Activated CD8-positive, alpha-beta memory T cell treated with anti-CD3 and anti-CD28 coated beads, Interleukin-2, amount 50 U/mL, for 24 hours (primary cell): ENCODE data around the gene KLHL11.
"Not testable (repeated sequence)": the region's sequence is repeated elsewhere in the genome, so short reads cannot be mapped to it uniquely, and the experiment has no call there.

Experiments
- DNase-seq: peaks from one replicate; pipeline ENCODE4 v3.0.0-alpha.2; 2020; ENCODE audit errors: extremely low read depth

The KLHL11 gene

DNA sequence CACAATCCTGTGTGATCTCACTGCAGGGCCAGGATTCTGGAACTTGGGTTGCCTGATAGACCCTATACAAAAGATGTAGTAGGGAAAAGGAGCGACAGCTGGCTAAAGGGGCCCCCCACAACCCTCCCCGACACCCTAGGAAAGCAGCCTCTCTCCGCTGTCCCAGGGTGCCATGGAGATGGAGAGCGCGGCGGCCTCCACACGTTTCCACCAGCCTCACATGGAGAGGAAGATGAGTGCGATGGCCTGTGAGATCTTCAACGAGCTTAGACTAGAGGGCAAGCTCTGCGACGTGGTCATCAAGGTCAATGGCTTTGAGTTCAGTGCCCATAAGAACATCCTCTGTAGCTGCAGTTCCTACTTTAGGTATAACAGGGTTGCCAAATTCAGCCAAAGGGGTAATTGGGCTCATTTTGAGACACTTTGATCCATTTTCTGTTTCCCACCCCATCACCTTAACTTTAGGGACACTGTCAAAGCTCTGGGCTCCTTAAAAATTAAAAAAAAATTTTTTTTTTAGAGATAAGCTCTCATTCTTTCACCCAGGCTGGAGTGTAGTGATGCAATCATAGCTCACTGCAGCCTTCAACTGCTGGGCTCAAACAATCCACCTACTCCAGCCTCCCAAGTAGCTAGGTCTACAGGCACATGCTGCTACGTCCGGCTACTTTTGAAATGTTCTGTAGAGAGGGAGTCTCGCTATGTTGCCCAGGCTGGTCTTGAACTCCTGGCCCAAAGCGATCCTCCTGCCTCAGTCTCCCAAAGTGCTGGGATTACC, 27.3 kb downstream of the KLHL11 start, which contains the start of gene KLHL10:
Gene KLHL10 (plus strand): TSS at position 65 of the 778 bp plus-strand sequence. CDS start 108 bp downstream, at position 173.
- DNase-seq, result no peak

DNA sequence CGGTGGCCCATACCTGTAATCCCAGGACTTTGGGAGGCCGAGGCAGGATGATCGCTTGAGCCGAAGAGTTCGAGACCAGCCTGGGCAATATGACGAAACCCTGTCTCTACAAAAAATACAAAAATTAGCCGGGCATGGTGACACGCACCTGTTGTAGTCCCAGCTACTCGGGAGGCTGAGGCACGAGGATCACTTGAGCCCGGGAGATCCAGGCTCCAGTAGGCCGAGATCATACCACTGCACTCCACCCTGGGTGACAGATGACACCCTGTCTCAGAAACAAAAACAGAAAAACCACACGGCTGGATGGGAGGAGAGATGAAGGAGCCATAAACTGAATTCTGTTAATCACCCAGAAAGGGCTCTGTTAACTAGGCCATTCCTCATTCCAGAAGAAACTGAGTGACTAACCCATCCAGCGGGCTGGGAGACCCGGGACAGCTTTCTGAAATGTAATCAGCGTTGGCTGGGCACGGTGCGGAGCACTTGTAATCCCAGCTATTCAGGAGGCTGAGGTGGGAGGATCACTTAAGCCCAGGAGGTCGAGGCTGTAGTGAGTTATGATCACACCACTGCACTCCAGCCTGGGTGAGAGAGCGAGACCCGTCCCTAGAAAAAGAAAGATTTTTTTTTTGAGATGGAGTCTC, 28.6 kb downstream of the KLHL11 start:
- no peak for DNase-seq

DNA sequence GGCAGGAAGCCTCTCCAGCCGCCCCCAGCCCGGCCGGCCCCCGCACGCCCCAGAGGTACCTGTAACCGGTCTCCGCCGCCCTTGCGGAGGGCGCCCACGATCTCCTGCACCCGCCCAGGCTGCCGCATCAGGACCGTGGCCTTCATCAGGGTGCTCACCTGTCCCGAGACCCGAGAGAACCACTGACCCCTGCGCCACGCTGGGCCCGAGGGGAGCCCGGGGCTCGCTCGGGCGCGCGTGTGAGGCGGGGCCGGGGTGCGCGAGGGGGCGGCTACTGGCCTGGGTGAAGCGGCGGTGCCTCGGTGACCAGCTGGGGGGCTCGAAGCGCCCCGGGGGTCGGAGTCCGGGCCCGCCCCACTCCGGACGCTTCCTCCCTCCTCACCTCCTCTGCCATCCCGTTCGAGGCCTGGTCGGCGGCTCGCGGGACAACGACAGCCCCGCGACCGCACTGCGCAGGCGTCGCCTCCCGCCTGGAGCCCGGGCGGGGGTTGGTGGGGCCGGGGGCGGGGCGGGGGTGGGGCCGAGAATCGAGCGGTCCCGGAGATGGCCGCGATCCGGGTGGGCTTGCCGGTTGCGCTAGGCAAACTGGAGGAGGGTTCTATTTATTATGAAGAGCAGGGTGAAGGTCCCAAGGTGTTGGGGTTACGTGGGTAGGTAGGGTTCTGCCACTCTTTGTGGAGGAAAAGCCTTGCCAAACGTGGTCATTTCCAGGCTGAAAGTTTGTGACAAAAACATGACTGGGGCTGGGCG, 29.2 kb downstream of the KLHL11 start, which contains the start of gene NT5C3B:
Gene NT5C3B (minus strand): TSS at position 433 of the 750 bp plus-strand sequence. CDS start 39 bp downstream, at position 394.
- DNase-seq, result peak; percentile 18

DNA sequence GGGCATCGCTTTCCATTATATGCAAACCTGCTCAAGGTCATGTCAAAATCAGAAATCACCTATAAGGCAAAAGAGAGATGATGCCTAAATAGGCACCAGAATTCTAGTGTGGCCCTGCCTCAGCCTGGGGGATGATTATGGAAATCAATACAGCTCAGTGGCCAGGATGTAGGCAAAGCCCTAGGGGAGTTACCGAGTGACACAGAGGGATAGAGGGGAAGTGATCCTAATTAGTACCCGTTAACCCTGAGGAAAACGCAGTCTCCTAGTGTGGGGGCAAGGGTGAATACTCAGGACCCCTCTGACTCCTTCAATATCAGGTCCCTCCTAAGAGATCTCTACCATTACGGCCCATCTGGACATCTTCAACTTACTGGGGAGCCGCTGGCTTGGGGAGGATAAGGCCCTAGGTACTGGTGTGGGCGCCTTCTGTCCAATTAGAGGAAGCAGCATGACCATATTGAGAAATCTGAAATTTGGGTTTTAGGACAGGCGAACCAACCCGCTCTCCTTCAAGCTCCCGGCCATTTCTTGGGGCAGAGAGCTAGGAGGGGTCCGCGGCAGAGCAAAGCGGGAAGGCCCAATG, 29.9 kb downstream of the KLHL11 start:
- DNase-seq, result no peak

DNA sequence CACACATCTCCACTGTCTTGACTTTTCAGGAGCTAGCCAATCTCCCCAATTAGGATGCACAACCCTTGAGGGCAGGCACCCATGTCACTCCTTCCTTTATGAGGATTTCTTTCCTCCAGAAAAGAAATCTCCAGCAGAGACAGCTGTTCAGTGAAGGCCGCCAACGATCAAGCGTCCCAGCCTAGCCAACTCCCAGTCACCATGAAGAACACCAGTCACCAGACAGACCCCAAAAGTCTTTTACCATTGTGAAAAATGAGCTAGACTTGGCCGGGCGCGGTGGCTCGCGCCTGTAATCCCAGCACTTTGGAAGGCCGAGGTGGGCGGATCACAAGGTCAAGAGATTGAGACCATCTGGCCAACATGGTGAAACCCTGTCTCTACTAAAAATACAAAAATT, 35.3 kb downstream of the KLHL11 start:
- DNase-seq, result not testable (repeated sequence)

DNA sequence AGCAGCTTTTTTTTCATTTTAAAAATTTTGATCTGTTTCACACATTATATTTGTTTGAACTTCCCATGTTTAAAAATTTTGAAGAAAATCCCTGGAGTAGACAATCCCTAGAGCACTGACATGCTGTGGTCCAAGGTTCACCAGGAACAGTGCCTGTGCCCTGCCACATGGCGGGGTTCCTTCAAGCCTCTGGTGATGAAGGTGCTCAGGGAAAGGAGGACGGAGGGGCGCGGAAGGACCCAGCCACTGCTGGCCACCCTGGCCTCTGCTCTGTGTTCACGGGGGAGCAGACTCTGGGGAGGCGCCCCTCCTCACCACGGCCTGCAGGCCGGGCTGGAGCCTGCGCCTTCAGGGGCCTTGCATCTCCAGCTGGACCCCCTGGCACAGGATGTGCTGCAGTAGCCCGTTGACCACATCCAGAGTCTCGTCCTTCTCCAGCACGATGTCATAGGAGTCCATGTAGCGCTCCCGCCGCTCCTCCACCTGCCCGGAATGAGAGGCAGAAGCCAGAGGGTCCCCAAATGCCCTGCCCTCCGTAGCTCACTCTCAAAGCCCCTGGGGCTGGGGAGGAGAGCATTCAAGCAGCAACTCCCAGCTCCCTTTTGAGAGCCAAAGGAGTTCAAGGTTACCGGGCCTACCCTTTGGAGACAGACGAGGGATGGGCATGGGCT, 39.9 kb downstream of the KLHL11 start:
- DNase-seq, result no peak

DNA sequence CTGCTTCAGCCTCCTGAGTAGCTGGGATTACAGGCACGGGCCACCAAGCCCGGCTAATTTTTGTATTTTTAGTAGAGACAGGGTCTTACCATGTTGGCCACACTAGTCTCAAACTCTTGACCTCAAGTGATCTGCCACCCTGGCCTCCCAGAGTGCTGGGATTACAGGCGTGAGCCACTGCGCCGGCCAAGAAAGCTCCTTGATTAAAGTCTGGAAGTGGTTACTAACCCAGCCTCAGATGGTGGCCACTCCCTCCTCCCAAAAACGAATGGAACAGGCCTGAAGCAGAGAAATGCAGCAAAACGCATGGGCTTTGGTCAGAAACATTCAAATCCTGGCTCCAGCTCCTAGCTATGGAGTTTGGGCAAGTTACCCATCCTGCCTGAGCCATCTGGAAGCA, 41.1 kb downstream of the KLHL11 start:
- no peak for DNase-seq

DNA sequence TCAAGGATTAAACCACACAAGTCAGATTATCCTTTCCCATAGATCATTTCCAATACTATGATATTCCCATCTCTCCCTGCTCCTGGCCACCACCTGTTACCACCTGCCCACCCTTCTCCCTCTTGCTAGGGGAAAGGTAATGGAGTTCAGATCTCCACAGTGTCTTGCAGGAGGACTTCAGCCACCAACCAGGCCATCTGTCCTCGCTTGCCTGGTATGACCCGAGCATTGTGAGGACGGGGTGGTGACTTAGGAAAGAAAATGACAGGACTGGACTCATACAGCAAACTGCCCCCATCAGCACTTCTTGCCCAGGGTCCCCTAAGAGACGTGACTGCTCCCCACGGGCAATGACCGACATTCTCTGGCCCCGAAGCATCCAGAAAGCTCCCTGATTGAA, 41.6 kb downstream of the KLHL11 start:
- no peak for DNase-seq

DNA sequence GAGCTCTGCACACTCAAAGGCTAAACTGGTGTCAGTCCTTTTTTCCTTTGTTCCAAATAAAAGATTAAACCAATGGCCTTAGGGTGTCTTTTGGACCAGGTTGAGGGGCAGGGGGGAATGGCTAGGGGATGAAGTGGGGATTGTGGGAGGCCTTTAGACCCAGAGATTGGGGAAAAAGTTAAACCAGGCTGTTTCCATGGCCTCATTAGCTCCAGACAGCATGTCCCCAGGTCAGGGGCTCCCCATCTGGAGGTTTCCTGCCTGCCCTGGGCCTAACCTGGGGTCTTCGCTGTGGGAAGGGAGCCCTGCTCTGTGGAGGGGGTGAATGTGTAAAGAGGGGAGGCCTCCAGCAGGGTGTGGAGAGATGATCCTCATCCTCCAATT, 42.1 kb downstream of the KLHL11 start:
- no peak for DNase-seq

DNA sequence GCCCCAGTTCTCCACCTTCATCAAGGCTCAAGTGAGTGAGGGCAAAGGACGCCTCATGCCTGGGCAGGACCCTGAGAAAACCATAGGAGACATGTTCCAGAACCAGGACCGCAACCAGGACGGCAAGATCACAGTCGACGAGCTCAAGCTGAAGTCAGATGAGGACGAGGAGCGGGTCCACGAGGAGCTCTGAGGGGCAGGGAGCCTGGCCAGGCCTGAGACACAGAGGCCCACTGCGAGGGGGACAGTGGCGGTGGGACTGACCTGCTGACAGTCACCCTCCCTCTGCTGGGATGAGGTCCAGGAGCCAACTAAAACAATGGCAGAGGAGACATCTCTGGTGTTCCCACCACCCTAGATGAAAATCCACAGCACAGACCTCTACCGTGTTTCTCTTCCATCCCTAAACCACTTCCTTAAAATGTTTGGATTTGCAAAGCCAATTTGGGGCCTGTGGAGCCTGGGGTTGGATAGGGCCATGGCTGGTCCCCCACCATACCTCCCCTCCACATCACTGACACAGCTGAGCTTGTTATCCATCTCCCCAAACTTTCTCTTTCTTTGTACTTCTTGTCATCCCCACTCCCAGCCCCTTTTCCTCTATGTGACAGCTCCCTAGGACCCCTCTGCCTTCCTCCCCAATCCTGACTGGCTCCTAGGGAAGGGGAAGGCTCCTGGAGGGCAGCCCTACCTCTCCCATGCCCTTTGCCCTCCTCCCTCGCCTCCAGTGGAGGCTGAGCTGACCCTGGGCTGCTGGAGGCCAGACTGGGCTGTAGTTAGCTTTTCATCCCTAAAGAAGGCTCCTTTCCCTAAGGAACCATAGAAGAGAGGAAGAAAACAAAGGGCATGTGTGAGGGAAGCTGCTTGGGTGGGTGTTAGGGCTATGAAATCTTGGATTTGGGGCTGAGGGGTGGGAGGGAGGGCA, 42.7 kb downstream of the KLHL11 start:
- no peak for DNase-seq

DNA sequence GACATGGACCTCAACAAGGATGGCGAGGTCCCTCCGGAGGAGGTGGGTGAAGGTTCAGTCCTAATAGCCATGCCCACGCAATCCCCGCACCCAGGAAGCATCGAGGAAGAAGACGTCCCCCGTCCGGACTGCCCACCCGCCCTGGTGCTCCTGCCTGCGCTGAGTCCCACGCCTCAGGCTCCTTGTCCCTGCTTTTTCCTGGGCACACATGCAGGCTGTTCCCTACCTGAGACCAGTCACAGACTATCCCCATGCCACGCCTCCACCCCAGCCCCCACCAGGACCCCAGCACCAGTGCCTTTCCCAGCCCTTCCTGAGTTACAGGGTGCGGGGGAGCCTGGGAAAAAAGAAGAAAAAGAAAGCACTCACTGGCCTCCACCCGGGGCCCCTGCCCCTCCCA, 43.4 kb downstream of the KLHL11 start:
- DNase-seq, result no peak

DNA sequence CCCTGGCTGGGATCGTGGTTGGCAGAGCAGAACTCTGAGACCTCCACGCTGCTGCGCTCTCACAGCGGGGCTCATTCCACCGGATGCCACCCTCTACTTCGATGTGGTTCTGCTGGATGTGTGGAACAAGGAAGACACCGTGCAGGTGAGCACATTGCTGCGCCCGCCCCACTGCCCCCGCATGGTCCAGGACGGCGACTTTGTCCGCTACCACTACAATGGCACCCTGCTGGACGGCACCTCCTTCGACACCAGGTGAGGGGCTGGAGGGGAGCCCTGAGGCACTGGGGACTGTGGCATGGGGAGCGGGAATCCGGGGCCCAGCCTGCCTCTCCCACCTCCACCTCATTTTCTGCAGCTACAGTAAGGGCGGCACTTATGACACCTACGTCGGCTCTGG, 47.2 kb downstream of the KLHL11 start:
- DNase-seq, result no peak

DNA sequence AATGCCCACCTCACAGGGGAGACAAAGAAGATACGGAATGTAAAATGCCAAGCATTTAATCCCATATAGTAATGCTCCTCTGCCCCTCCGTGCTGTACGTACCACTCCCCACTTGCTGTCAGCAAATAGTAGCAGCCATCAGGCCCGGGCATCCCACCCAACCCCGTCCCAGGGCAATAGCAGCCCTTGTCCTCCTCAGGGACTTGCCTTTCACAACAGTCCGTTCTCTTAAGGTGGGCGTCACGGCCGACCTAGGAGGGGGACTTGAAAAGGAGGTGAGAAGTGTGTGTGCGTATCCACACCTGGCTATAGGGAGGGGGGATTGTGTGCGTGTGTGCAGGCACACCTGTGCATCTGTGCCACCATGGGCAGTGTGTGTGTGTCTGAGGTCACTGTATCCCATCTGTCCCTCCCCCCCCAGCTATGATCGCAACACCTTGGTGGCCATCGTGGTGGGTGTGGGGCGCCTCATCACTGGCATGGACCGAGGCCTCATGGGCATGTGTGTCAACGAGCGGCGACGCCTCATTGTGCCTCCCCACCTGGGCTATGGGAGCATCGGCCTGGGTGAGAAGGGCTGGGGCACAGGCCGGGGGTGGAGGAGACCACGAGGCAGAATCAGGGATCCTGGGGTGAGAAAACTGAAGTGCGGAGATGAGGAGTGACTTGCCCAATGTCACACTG, 48.4 kb downstream of the KLHL11 start:
- no peak for DNase-seq

DNA sequence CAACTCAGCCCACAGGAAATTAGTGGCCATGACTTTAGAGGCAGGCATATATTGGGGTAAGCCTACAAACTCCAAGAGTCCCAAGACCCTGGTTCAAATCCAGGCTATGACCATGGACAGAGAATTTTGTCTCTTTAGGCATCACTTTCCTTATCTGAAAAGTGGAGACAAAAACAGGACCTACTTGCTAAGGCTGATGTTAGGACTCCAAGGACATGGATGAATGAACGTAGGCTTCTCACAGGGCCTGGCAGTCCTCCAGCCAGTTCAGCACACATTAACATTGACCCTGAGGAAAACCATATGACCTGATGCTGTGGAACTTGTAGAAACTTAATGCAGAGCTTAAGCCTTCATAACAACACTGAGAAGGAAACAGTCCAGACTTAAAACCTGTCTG, 51.0 kb downstream of the KLHL11 start:
- DNase-seq, result no peak

DNA sequence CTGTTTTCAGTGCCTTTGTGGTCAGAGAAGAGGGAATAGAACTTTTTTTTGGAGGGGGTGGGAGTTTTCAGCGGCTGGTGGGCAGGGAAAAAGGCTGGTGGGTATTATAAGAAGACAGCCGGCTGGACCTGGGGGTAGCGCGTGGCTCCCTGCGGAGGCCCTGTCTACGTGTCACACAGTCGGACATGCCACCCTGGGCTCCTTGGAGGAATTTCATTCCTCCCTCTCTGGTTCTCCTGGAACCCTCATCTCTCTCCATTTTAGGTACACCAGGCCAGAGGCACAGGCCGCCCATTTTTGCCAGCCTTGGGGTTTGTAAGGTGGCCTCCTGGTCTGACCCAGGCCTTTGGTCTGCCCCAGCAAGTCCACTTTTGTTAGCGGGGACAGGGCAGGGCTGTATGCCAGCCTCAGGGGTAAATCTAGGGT, 51.5 kb downstream of the KLHL11 start:
- no peak for DNase-seq

DNA sequence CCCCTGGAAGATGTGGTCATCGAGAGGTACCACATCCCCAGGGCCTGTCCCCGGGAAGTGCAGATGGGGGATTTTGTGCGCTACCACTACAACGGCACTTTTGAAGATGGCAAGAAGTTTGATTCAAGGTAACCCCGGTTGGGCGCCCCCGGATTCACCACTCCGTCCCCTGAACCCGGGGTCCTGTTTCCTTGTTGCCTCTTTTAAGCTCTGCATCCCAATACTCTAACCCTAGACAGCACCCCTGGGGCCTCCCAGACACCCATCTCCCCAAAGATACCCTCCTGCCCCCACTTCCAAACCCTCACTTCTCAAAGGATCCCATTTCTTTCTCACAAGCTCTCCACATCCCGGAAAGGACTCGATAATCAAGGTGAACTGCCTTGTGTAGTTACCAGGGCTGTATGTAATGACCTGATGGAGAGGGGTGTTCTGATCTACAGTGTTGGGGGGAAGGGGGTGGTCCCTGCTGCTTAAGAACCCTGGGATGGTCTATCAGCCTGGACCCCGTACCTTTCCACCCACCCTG, 52.0 kb downstream of the KLHL11 start:
- DNase-seq, result no peak

DNA sequence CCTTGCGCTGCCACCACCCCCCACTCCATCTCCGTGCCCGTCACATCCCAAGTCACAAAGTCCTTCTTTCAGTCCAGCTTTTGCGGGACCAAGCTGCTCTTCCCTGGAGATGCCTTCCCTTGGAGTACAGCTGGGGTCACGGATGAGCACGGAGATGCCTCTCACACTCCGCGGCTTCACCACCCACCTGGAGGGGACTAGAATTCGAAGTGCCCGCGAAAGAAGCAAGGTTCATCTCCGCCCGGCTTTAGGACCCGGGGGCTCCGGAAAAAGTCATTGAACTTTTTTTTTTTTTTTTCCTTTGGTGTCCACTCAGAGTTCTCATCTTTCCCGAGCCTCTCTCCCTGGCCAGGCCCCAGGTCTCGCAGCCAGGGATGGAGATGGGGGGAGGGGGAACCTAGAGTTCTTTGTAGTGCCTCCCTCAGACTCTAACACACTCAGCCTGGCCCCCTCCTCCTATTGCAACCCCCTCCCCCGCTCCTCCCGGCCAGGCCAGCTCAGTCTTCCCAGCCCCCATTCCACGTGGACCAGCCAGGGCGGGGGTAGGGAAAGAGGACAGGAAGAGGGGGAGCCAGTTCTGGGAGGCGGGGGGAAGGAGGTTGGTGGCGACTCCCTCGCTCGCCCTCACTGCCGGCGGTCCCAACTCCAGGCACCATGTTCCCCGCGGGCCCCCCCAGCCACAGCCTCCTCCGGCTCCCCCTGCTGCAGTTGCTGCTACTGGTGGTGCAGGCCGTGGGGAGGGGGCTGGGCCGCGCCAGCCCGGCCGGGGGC, 52.7 kb downstream of the KLHL11 start, which contains the start of gene FKBP10:
Gene FKBP10 (plus strand): TSS at position 624 of the 771 bp plus-strand sequence. CDS start 31 bp downstream, at position 655.
- DNase-seq, result no peak

DNA sequence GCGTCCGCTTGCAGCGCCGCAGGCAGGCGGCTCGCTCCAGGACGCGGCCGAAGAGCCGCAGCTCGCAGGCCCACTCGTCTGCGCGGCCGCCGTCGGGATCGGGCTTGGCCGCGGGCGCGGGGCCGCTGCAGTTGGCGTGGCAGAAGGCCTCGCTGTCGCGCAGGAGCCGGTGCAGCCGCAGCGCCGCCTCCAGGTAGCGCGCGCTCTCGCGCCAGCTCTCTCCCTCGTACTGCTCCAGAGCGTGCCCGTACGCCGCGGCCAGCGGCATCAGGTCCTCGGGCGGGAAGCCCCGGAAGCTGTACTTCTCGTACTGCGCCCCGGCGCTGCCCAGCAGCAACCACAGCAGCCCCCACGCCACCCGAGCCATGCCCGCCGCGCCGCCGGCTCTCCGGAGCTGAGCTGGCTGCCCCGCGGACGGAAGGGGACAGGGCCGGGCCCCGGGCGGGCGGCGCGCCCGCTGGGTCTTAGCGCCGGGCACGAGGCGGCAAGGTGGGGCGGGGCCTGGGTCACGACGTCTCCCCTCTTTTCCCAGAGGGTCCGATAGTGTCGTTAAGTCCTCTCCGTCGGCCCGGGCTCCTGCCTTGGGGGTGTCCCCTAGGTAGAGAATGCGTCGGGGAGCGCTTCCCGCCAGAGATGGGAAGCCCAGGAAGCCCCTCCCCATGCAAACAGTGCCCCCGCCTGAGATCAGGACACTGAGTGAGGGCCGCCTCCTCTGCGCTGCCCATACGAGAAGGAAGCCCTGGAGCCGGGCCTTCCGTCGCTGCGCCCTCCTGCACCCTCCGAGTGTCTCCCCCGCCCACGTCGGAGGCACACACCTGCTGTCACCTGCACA, 53.5 kb downstream of the KLHL11 start, which contains the start of gene P3H4:
Gene P3H4 (minus strand): TSS at position 401 of the 832 bp plus-strand sequence. CDS start 34 bp downstream, at position 367.
- no peak for DNase-seq
